ENCODE measurements around the gene NCK1. TPM values are rescaled to one million over a fixed set of nuclear protein-coding genes. Genes with fewer than 3 reads are reported as not detected.

NCK1 gene
- total RNA-seq, result 10 to 100 TPM; 18.7 to 36.0 (median 23.4) TPM
- polyA plus RNA-seq, result 10 to 100 TPM in 1 of 2 donors, 1 to 10 TPM in 1; 6.5 to 18.6 TPM
- long read RNA-seq, donor 1, transcript NCK1-201 (4 exons, 1,937 nt), result major isoform, 7 of 12 reads
- long read RNA-seq, donor 1, partial matches to known transcripts, result 1 of 12 reads
- long read RNA-seq, donor 1, other reads (novel, unspliced or antisense), result 0 of 12 reads
- long read RNA-seq, donor 2, transcript NCK1-201 (4 exons, 1,937 nt), result major isoform, 22 of 43 reads
- long read RNA-seq, donor 2, transcript NCK1-204 (3 exons, 2,403 nt), result minor isoform, 10 of 43 reads
- long read RNA-seq, donor 2, partial matches to known transcripts, result 4 of 43 reads
- long read RNA-seq, donor 2, other reads (novel, unspliced or antisense), result 3 of 43 reads
- long read RNA-seq, donor 3, transcript NCK1-201 (4 exons, 1,937 nt), result major isoform, 5 of 7 reads
- long read RNA-seq, donor 3, partial matches to known transcripts, result 0 of 7 reads
- long read RNA-seq, donor 3, other reads (novel, unspliced or antisense), result 0 of 7 reads

DNA sequence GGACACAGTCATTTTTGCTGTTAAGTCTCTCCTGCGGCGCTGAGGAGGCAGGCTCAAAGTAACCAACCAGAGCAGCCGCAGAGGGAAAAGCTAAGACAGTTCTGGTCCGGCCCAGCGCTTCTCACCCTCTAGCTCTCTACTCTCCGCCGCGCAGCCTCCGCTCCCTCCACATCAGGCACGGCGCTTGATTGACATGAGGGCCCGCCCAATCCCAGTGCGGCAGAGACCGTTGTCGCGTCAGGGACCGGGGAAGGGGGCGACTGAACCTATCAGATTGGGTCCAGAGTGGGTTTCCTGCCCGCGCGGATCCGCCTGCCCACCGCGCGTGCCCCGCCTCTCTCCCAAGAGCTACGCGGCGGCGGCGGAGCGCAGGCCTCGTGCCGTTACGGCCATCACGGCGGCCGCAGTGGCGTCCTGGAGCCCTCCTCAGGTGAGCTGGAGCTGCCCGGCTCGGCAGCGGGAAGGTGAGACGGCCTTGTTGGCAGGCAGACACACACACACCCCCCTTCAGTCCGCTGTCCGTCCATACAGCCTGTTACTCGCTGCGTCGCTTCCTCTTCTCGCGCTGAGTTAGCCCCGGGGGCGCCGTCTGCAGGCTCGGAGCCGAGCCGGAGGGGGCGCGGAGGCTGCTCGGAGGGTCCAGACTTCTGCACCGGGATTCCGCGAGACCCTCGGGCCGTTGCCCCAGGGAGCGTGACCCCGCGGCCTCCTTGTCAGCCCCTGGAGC lies at the start of gene NCK1:
Gene NCK1 (plus strand): TSS at position 319 of the 727 bp plus-strand sequence. CDS start 65,794 bp downstream, outside the sequence.
- Histone ChIP-seq H3K9me3 (no peaks in the 10 kb centered on the region), H3K27ac (peak within 1 kb of the TSS; percentile 72 to 95 (median 90)), H3K4me1 (peaks cover 0 to 51% (median 23%) of the 10 kb centered on the region in 12 donors), H3K27me3 (no peaks in the 10 kb centered on the region), H3K4me3 (peak within 1 kb of the TSS; percentile 61 to 95 (median 83)), H3K36me3 (no peaks in the 10 kb centered on the region)
- TF ChIP-seq, protein P1, sequence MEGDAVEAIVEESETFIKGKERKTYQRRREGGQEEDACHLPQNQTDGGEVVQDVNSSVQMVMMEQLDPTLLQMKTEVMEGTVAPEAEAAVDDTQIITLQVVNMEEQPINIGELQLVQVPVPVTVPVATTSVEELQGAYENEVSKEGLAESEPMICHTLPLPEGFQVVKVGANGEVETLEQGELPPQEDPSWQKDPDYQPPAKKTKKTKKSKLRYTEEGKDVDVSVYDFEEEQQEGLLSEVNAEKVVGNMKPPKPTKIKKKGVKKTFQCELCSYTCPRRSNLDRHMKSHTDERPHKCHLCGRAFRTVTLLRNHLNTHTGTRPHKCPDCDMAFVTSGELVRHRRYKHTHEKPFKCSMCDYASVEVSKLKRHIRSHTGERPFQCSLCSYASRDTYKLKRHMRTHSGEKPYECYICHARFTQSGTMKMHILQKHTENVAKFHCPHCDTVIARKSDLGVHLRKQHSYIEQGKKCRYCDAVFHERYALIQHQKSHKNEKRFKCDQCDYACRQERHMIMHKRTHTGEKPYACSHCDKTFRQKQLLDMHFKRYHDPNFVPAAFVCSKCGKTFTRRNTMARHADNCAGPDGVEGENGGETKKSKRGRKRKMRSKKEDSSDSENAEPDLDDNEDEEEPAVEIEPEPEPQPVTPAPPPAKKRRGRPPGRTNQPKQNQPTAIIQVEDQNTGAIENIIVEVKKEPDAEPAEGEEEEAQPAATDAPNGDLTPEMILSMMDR (IDR thresholded peaks at IDR 0.05), result peak in 5 of 12 donors; percentile 6 to 26 (median 17)
- peak; percentile 19 to 92 for TF ChIP-seq POLR2A (IDR thresholded peaks at IDR 0.05)
- DNase-seq (peak; percentile 99), ATAC-seq (peak; percentile 99 to 100 (median 99))
- WGBS, 4 donors, result 0 to 2% (median 1%) methylated on average over 22 to 67 of the region's 67 CpGs
- intact Hi-C loops (cut with DNase I), result loop anchor here in 6 of 10 donors (1.0 to 10.0 kb wide), 11 partner anchors 45 to 152 kb away; partner anchors contain the start of genes STAG1 (in 6 of the 6) and SLC35G2 (in 4 of the 6)

DNA sequence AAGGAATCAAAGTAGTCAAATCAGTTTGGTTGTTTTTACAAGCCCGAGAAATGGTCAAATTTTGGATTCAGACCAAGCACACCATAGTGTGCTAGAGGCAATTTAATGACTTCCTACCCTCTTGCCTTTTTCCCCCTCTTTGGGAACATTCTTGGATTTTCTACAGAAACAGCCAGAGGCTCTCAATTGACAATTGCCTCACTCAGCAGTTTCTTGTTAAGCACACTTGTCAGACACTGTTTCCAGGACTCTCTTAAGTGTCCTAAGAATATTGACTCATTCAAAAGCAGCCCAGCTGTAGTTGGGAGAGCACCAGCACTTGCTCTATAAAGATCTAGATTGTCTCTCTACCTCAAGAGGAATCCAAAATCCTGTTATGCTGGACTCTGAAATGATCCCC lies 44.6 kb upstream of the NCK1 start:
- Histone ChIP-seq H3K27ac (peak overlapping the region in 4 of 12 donors; percentile 31 to 97 (median 93)), H3K27me3 (peaks cover 0 to 17% (median 0%) of the 10 kb centered on the region in 9 donors), H3K36me3 (no peaks in the 10 kb centered on the region), H3K9me3 (peaks cover 0 to 2% (median 0%) of the 10 kb centered on the region in 12 donors), H3K4me3 (no peak overlapping the region), H3K4me1 (peaks cover 0 to 32% (median 8%) of the 10 kb centered on the region in 12 donors)
- no peak for TF ChIP-seq POLR2A (IDR thresholded peaks at IDR 0.05)
- TF ChIP-seq, protein P1 (IDR thresholded peaks at IDR 0.05), result no peak
- WGBS, 4 donors, result 43 to 72% (median 60%) methylated on average over 1 of the region's 1 CpG
- no peak for ATAC-seq
- intact Hi-C loops (cut with DNase I), result loop anchor here (5.0 to 10.0 kb wide), 5 partner anchors 45 to 1297 kb away; partner anchors contain the start of genes NCK1 (in 4 of the 10) and DZIP1L (in 1 of the 10)
- DNase-seq, result no peak

DNA sequence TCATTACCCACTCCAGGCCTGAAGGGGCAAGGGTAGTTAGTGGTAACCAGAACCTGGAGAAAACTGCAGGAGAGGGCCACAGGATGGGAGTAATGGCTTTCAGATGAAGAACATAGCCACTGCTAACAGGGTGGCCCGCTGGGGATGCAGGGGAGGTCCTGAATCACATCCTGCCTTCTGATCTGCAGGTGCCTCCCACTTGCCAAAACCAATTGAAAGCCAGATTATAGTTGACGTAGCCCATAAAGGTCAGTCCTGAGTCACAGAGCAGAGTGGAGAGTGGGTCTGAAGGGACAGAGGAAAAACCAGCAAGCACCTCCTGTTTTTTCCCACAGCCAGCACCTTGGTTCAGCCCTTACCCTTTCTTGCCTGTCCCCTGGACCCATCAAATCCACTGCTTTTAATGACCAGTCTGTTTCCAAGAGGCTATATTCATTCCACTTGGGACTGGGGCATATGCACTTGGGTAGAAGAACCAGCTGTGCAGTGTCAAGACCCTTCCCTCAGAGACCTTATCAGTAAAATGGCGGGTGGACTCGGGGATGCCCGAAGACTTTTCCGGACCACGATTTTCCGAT lies 43.7 kb upstream of the NCK1 start:
- Histone ChIP-seq H3K27ac (peak overlapping the region; percentile 73 to 97 (median 88)), H3K27me3 (peaks cover 0 to 17% (median 0%) of the 10 kb centered on the region in 9 donors), H3K36me3 (no peaks in the 10 kb centered on the region), H3K9me3 (peaks cover 0 to 9% (median 0%) of the 10 kb centered on the region in 12 donors), H3K4me1 (peaks cover 0 to 32% (median 8%) of the 10 kb centered on the region in 12 donors), H3K4me3 (peak overlapping the region; percentile 63 to 92 (median 77))
- DNase-seq (peak; percentile 51 to 78 (median 66)), ATAC-seq (peak; percentile 85 to 94 (median 88))
- intact Hi-C loops (cut with DNase I), result loop anchor here (1.0 to 10.0 kb wide), 13 partner anchors 44 to 1297 kb away; partner anchors contain the start of genes NCK1 (in 4 of the 10), STAG1 (in 2 of the 10) and DZIP1L (in 1 of the 10)
- 6 to 14% (median 12%) methylated on average over 8 of the region's 8 CpGs for WGBS, 4 donors
- TF ChIP-seq, protein P1 (IDR thresholded peaks at IDR 0.05), result peak in 8 of 12 donors; percentile 11 to 52 (median 34)
- TF ChIP-seq POLR2A (IDR thresholded peaks at IDR 0.05), result peak in 1 of 2 donors; percentile 79
